ENCODE results near the gene CLSTN2.

Gene CLSTN2

GRCh38 chr3:140500473-140500872 lies 565.5 kb downstream of the CLSTN2 start:
- no peak overlapping the region for H3K27ac ChIP-seq (ENCODE audit: low read depth, low read length, severe bottlenecking)
- H3K4me3 ChIP-seq (ENCODE audit: extremely low read depth, insufficient read depth, low read length, poor library complexity, severe bottlenecking): no peak overlapping the region
- H3K9me3 ChIP-seq (ENCODE audit: control insufficient read depth, low read length): no peaks in the 10 kb centered on the region
- H3K36me3 ChIP-seq (ENCODE audit: control insufficient read depth, insufficient read depth, low read length): no peaks in the 10 kb centered on the region
- 100% methylated on average over 1 of the region's 2 CpGs; no CpG with 5 or more reads in 1 of the 2 experiments for WGBS, 2 experiments (ENCODE audit: insufficient coverage in 2 of 2)
- peaks cover 6% of the 10 kb centered on the region for H3K4me1 ChIP-seq (ENCODE audit: control insufficient read depth, insufficient read depth, low read length, poor library complexity, severe bottlenecking)

GRCh38 chr3:140501061-140501769 lies 566.2 kb downstream of the CLSTN2 start:
- 80 to 91% methylated on average over 1 of the region's 4 CpGs for WGBS, 2 experiments (ENCODE audit: insufficient coverage in 2 of 2)
- Histone ChIP-seq H3K27ac (ENCODE audit: low read depth, low read length, severe bottlenecking) (no peak overlapping the region), H3K9me3 (ENCODE audit: control insufficient read depth, low read length) (no peaks in the 10 kb centered on the region), H3K4me3 (ENCODE audit: extremely low read depth, insufficient read depth, low read length, poor library complexity, severe bottlenecking) (no peak overlapping the region), H3K4me1 (ENCODE audit: control insufficient read depth, insufficient read depth, low read length, poor library complexity, severe bottlenecking) (peaks cover 6% of the 10 kb centered on the region), H3K36me3 (ENCODE audit: control insufficient read depth, insufficient read depth, low read length) (no peaks in the 10 kb centered on the region)

- Histone ChIP-seq H3K4me1 (ENCODE audit: control insufficient read depth, insufficient read depth, low read length, poor library complexity, severe bottlenecking) (peaks cover 6% of the 10 kb centered on the region), H3K9me3 (ENCODE audit: control insufficient read depth, low read length) (no peaks in the 10 kb centered on the region), H3K36me3 (ENCODE audit: control insufficient read depth, insufficient read depth, low read length) (no peaks in the 10 kb centered on the region), H3K4me3 (ENCODE audit: extremely low read depth, insufficient read depth, low read length, poor library complexity, severe bottlenecking) (no peak overlapping the region), H3K27ac (ENCODE audit: low read depth, low read length, severe bottlenecking) (no peak overlapping the region)
These were observed 566.9 kb downstream of the CLSTN2 start for GRCh38 chr3:140501770-140502364.

GRCh38 chr3:140505213-140505612 lies 570.2 kb downstream of the CLSTN2 start:
- H3K36me3 ChIP-seq (ENCODE audit: control insufficient read depth, insufficient read depth, low read length): no peaks in the 10 kb centered on the region
- no peak overlapping the region for H3K27ac ChIP-seq (ENCODE audit: low read depth, low read length, severe bottlenecking)
- no peak overlapping the region for H3K4me3 ChIP-seq (ENCODE audit: extremely low read depth, insufficient read depth, low read length, poor library complexity, severe bottlenecking)
- WGBS, 2 experiments (ENCODE audit: insufficient coverage in 2 of 2): 40 to 50% methylated on average over 1 of the region's 3 CpGs
- no peaks in the 10 kb centered on the region for H3K9me3 ChIP-seq (ENCODE audit: control insufficient read depth, low read length)
- peaks cover 13% of the 10 kb centered on the region for H3K4me1 ChIP-seq (ENCODE audit: control insufficient read depth, insufficient read depth, low read length, poor library complexity, severe bottlenecking)

GRCh38 chr3:140505876-140506275 lies 570.9 kb downstream of the CLSTN2 start:
- 90 to 100% methylated on average over 1 to 2 of the region's 4 CpGs for WGBS, 2 experiments (ENCODE audit: insufficient coverage in 2 of 2)
- no peak overlapping the region for H3K27ac ChIP-seq (ENCODE audit: low read depth, low read length, severe bottlenecking)
- H3K4me3 ChIP-seq (ENCODE audit: extremely low read depth, insufficient read depth, low read length, poor library complexity, severe bottlenecking): no peak overlapping the region
- no peaks in the 10 kb centered on the region for H3K9me3 ChIP-seq (ENCODE audit: control insufficient read depth, low read length)
- no peaks in the 10 kb centered on the region for H3K36me3 ChIP-seq (ENCODE audit: control insufficient read depth, insufficient read depth, low read length)
- H3K4me1 ChIP-seq (ENCODE audit: control insufficient read depth, insufficient read depth, low read length, poor library complexity, severe bottlenecking): peaks cover 13% of the 10 kb centered on the region

GRCh38 chr3:140508550-140508949 lies 573.6 kb downstream of the CLSTN2 start:
- WGBS, 2 experiments (ENCODE audit: insufficient coverage in 2 of 2): 85 to 90% methylated on average over 2 of the region's 3 CpGs

GRCh38 chr3:140509534-140509933 lies 574.5 kb downstream of the CLSTN2 start:
- Histone ChIP-seq H3K4me1 (ENCODE audit: control insufficient read depth, insufficient read depth, low read length, poor library complexity, severe bottlenecking) (peaks cover 8% of the 10 kb centered on the region), H3K36me3 (ENCODE audit: control insufficient read depth, insufficient read depth, low read length) (no peaks in the 10 kb centered on the region), H3K4me3 (ENCODE audit: extremely low read depth, insufficient read depth, low read length, poor library complexity, severe bottlenecking) (no peak overlapping the region), H3K9me3 (ENCODE audit: control insufficient read depth, low read length) (no peaks in the 10 kb centered on the region), H3K27ac (ENCODE audit: low read depth, low read length, severe bottlenecking) (no peak overlapping the region)
- no CpG with 5 or more reads among the region's 2 CpGs for whole genome bisulfite sequencing, 2 experiments (ENCODE audit: insufficient coverage in 2 of 2)

More at GRCh38 chr3:140508550-140508949, 573.6 kb downstream of the CLSTN2 start:
- Histone ChIP-seq H3K27ac (ENCODE audit: low read depth, low read length, severe bottlenecking) (no peak overlapping the region), H3K36me3 (ENCODE audit: control insufficient read depth, insufficient read depth, low read length) (no peaks in the 10 kb centered on the region), H3K4me1 (ENCODE audit: control insufficient read depth, insufficient read depth, low read length, poor library complexity, severe bottlenecking) (peaks cover 8% of the 10 kb centered on the region), H3K9me3 (ENCODE audit: control insufficient read depth, low read length) (no peaks in the 10 kb centered on the region), H3K4me3 (ENCODE audit: extremely low read depth, insufficient read depth, low read length, poor library complexity, severe bottlenecking) (no peak overlapping the region)

- WGBS, 2 experiments (ENCODE audit: insufficient coverage in 2 of 2): 22 to 28% methylated on average over 6 of the region's 6 CpGs
- Histone ChIP-seq H3K36me3 (ENCODE audit: control insufficient read depth, insufficient read depth, low read length) (no peaks in the 10 kb centered on the region), H3K9me3 (ENCODE audit: control insufficient read depth, low read length) (no peaks in the 10 kb centered on the region), H3K27ac (ENCODE audit: low read depth, low read length, severe bottlenecking) (no peak overlapping the region), H3K4me1 (ENCODE audit: control insufficient read depth, insufficient read depth, low read length, poor library complexity, severe bottlenecking) (peaks cover 8% of the 10 kb centered on the region), H3K4me3 (ENCODE audit: extremely low read depth, insufficient read depth, low read length, poor library complexity, severe bottlenecking) (no peak overlapping the region)
These were observed 575.4 kb downstream of the CLSTN2 start for GRCh38 chr3:140510303-140510861.

GRCh38 chr3:140521751-140522445 lies 586.9 kb downstream of the CLSTN2 start:
- no peaks in the 10 kb centered on the region for H3K4me1 ChIP-seq (ENCODE audit: control insufficient read depth, insufficient read depth, low read length, poor library complexity, severe bottlenecking)
- no peak overlapping the region for H3K27ac ChIP-seq (ENCODE audit: low read depth, low read length, severe bottlenecking)
- WGBS, 2 experiments (ENCODE audit: insufficient coverage in 2 of 2): 70 to 79% methylated on average over 9 of the region's 10 CpGs
- H3K36me3 ChIP-seq (ENCODE audit: control insufficient read depth, insufficient read depth, low read length): no peaks in the 10 kb centered on the region
- H3K9me3 ChIP-seq (ENCODE audit: control insufficient read depth, low read length): no peaks in the 10 kb centered on the region
- H3K4me3 ChIP-seq (ENCODE audit: extremely low read depth, insufficient read depth, low read length, poor library complexity, severe bottlenecking): no peak overlapping the region

GRCh38 chr3:140522653-140523380 lies 587.8 kb downstream of the CLSTN2 start:
- Histone ChIP-seq H3K36me3 (ENCODE audit: control insufficient read depth, insufficient read depth, low read length) (no peaks in the 10 kb centered on the region), H3K4me1 (ENCODE audit: control insufficient read depth, insufficient read depth, low read length, poor library complexity, severe bottlenecking) (no peaks in the 10 kb centered on the region), H3K27ac (ENCODE audit: low read depth, low read length, severe bottlenecking) (no peak overlapping the region), H3K9me3 (ENCODE audit: control insufficient read depth, low read length) (no peaks in the 10 kb centered on the region), H3K4me3 (ENCODE audit: extremely low read depth, insufficient read depth, low read length, poor library complexity, severe bottlenecking) (no peak overlapping the region)
- WGBS, 2 experiments (ENCODE audit: insufficient coverage in 2 of 2): 80 to 91% methylated on average over 5 of the region's 5 CpGs
